ENCODE measurements around the gene RPS2.
"Not testable (repeated sequence)": the region's sequence is repeated elsewhere in the genome, so short reads cannot be mapped to it uniquely, and the experiment has no call there.

The RPS2 gene

GRCh38 chr16:1964506-1965395 is at the start of gene RPS2:
RPS2 (minus strand) TSS chr16:1964826; CDS start chr16:1964625, 201 bp downstream.
- peak; percentile 100 for DNase-seq

- no peak for DNase-seq
Measured at GRCh38 chr16:2013527-2013926, 48.9 kb upstream of the RPS2 start.

- not testable (repeated sequence) for DNase-seq
Measured at GRCh38 chr16:2011726-2012125, 47.1 kb upstream of the RPS2 start.

GRCh38 chr16:2009791-2010510 is 45.3 kb upstream of the RPS2 start, which contains the start of gene ZNF598:
ZNF598 (minus strand) TSS chr16:2009821.
- peak; percentile 91 for DNase-seq

- no peak for DNase-seq
Measured at GRCh38 chr16:2009164-2009711, 44.6 kb upstream of the RPS2 start.

- peak; percentile 53 for DNase-seq
Measured at GRCh38 chr16:2008631-2009163, 44.1 kb upstream of the RPS2 start.

- no peak for DNase-seq
Measured at GRCh38 chr16:2008009-2008526, 43.4 kb upstream of the RPS2 start.

GRCh38 chr16:2007081-2007836 is 42.6 kb upstream of the RPS2 start:
- no peak for DNase-seq

GRCh38 chr16:2006317-2006716 is 41.7 kb upstream of the RPS2 start:
- DNase-seq = no peak

- DNase-seq = peak; percentile 47
Measured at GRCh38 chr16:2005646-2006045, 41.0 kb upstream of the RPS2 start.

GRCh38 chr16:2004795-2005517 is 40.3 kb upstream of the RPS2 start:
- peak; percentile 58 for DNase-seq

GRCh38 chr16:2003827-2004641 is 39.4 kb upstream of the RPS2 start:
- peak; percentile 99 for DNase-seq

GRCh38 chr16:2003231-2003826 is 38.7 kb upstream of the RPS2 start:
- no peak for DNase-seq

- no peak for DNase-seq
Measured at GRCh38 chr16:2002406-2003230, 38.0 kb upstream of the RPS2 start.

- DNase-seq = no peak
Measured at GRCh38 chr16:2001456-2002355, 37.1 kb upstream of the RPS2 start.

- DNase-seq = no peak
Measured at GRCh38 chr16:2001035-2001434, 36.4 kb upstream of the RPS2 start.

- no peak for DNase-seq
Measured at GRCh38 chr16:1999866-2000514, 35.4 kb upstream of the RPS2 start.
